GM23338 (cell line): Measurements from ENCODE around the gene SEZ6L. TPM values are rescaled to one million over a fixed set of nuclear protein-coding genes. Genes with fewer than 3 reads are reported as not detected.

Source experiments
- ATAC-seq: fragments of 200-7000 bp; cut with Tn5 transposase; 3 replicates; pipeline ENCODE4 v1.9.1; 2020
- DNase-seq: peaks from one replicate; pipeline ENCODE4 v3.0.0-alpha.2; 2015; ENCODE audit warnings: low spot score
- H2AFZ ChIP-seq: fragments of 200-600 bp; sonication (generic); 2 replicates; pipeline ENCODE4 v1.8.0; 2016; ENCODE audit warnings: antibody characterized with exemption, mild to moderate bottlenecking, moderate library complexity
- H3F3A ChIP-seq: fragments of 200-600 bp; sonication (generic); replicated peaks from 2 replicates; pipeline ENCODE4 v1.8.0; 2017; ENCODE audit warnings: antibody characterized with exemption, mixed run types, low read depth
- H3K27ac ChIP-seq: fragments of 200-600 bp; sonication (generic); 2 replicates; pipeline ENCODE4 v1.6.1; 2016; ENCODE audit warnings: low read depth
- H3K27me3 ChIP-seq: fragments of 200-600 bp; sonication (generic); 2 replicates; pipeline ENCODE4 v1.8.0; 2016; ENCODE audit warnings: mild to moderate bottlenecking, mixed run types, moderate library complexity; ENCODE audit not compliant: insufficient read depth
- H3K36me3 ChIP-seq: fragments of 200-600 bp; sonication (generic); 2 replicates; pipeline ENCODE4 v1.8.0; 2016; ENCODE audit warnings: mild to moderate bottlenecking; ENCODE audit not compliant: insufficient read depth
- H3K4me1 ChIP-seq: fragments of 200-600 bp; sonication (generic); 2 replicates; pipeline ENCODE4 v1.8.0; 2016; ENCODE audit warnings: mild to moderate bottlenecking, moderate library complexity; ENCODE audit not compliant: insufficient read depth
- H3K4me2 ChIP-seq: fragments of 200-600 bp; sonication (generic); 2 replicates; pipeline ENCODE4 v1.7.1; 2017; ENCODE audit warnings: mixed run types
- H3K4me3 ChIP-seq: fragments of 200-600 bp; sonication (generic); 2 replicates; pipeline ENCODE4 v1.6.1; 2016; ENCODE audit warnings: mixed run types
- H3K79me2 ChIP-seq: fragments of 200-600 bp; sonication (generic); replicated peaks from 2 replicates; pipeline ENCODE4 v1.8.0; 2017; ENCODE audit warnings: mild to moderate bottlenecking; ENCODE audit not compliant: insufficient read depth
- H3K9me2 ChIP-seq: fragments of 200-600 bp; sonication (generic); 2 replicates; pipeline ENCODE4 v1.8.0; 2017; ENCODE audit not compliant: insufficient read depth
- H4K20me1 ChIP-seq: fragments of 200-600 bp; sonication (generic); replicated peaks from 2 replicates; pipeline ENCODE4 v1.8.0; 2017; ENCODE audit warnings: mild to moderate bottlenecking; ENCODE audit not compliant: insufficient read depth
- H3K27ac Mint-ChIP-seq: 2 replicates; pipeline ENCODE4 v1.8.0; 2020; ENCODE audit warnings: inconsistent platforms, mild to moderate bottlenecking, moderate library complexity, mixed read lengths
- H3K27me3 Mint-ChIP-seq: 3 replicates; pipeline ENCODE4 v1.8.0; 2022; ENCODE audit warnings: low read depth, mild to moderate bottlenecking, moderate library complexity, mixed read lengths, inconsistent platforms; ENCODE audit not compliant: insufficient read depth, poor library complexity
- H3K36me3 Mint-ChIP-seq: 3 replicates; pipeline ENCODE4 v1.8.0; 2021; ENCODE audit warnings: low read depth, mild to moderate bottlenecking, inconsistent platforms, moderate library complexity, mixed read lengths
- H3K4me1 Mint-ChIP-seq: 3 replicates; pipeline ENCODE4 v1.8.0; 2020; ENCODE audit warnings: mild to moderate bottlenecking, inconsistent platforms, mixed read lengths
- H3K4me3 Mint-ChIP-seq: 3 replicates; pipeline ENCODE4 v1.8.0; 2021; ENCODE audit warnings: moderate library complexity, mild to moderate bottlenecking, inconsistent platforms, mixed read lengths
- H3K9me3 Mint-ChIP-seq: 3 replicates; pipeline ENCODE4 v1.8.0; 2020; ENCODE audit warnings: moderate library complexity, mild to moderate bottlenecking, inconsistent platforms, mixed read lengths
- CREB1 ChIP-seq: fragments of 250-450 bp; sonication (Bioruptor Pico); IDR thresholded peaks from 2 replicates; pipeline ENCODE4 v1.5.0; 2020; ENCODE audit warnings: low read depth, mild to moderate bottlenecking, moderate library complexity
- CTCF ChIP-seq, 2 experiments: fragments of 200-600 bp in 1 of 2; sonication (generic) in 1 of 2; conservative IDR thresholded peaks; 2 replicates each; pipeline versions ENCODE4 v1.5.1 to v1.6.1; 2016 to 2017; ENCODE audit warnings: antibody characterized with exemption in 2 of 2, low read depth in 2 of 2, mild to moderate bottlenecking in 2 of 2, moderate library complexity in 1 of 2
- ETS1 ChIP-seq: IDR thresholded peaks from 2 replicates; pipeline ENCODE4 v1.6.1; 2016; ENCODE audit warnings: antibody characterized with exemption
- EZH2 ChIP-seq: fragments of 200-600 bp; sonication (generic); IDR thresholded peaks from one replicate; pipeline ENCODE4 v1.8.0; 2017; ENCODE audit warnings: antibody characterized with exemption, mild to moderate bottlenecking, low read depth; ENCODE audit not compliant: unreplicated experiment
- EZH2phosphoT487 ChIP-seq: fragments of 200-600 bp; sonication (generic); IDR thresholded peaks from one replicate; pipeline ENCODE4 v1.8.1; 2018; ENCODE audit warnings: antibody characterized with exemption; ENCODE audit not compliant: unreplicated experiment
- JUNB ChIP-seq: IDR thresholded peaks from one replicate; pipeline ENCODE4 v1.6.1; 2016; ENCODE audit warnings: antibody characterized with exemption; ENCODE audit not compliant: unreplicated experiment
- NANOG ChIP-seq: IDR thresholded peaks from 2 replicates; pipeline ENCODE4 v1.6.1; 2016; ENCODE audit warnings: antibody characterized with exemption, borderline replicate concordance
- POLR2AphosphoS5 ChIP-seq: IDR thresholded peaks from 2 replicates; pipeline ENCODE4 v1.6.1; 2016; ENCODE audit warnings: antibody characterized with exemption, low read depth
- REST ChIP-seq: IDR thresholded peaks from one replicate; pipeline ENCODE4 v1.6.1; 2018; ENCODE audit warnings: antibody characterized with exemption; ENCODE audit not compliant: unreplicated experiment
- STAT1 ChIP-seq: IDR thresholded peaks from one replicate; pipeline ENCODE4 v1.6.1; 2016; ENCODE audit warnings: antibody characterized with exemption; ENCODE audit not compliant: unreplicated experiment
- ZNF114 ChIP-seq: fragments of 250-450 bp; sonication (Bioruptor Pico); IDR thresholded peaks from 2 replicates; pipeline ENCODE4 v1.5.0; 2020; ENCODE audit warnings: mild to moderate bottlenecking, moderate library complexity
- ZNF331 ChIP-seq: fragments of 250-450 bp; sonication (Bioruptor Pico); IDR thresholded peaks from 2 replicates; pipeline ENCODE4 v1.5.0; 2020; ENCODE audit warnings: low read depth, mild to moderate bottlenecking, moderate library complexity
- polyA plus RNA-seq: library from polyadenylated mRNA; unstranded; fragments of >200 nt; fragmentation: Nextera tagmentation; extraction: Ambion mirVana; gene quantifications from 2 replicates; pipeline ENCODE4 v1.2.1, GENCODE V29; 2016
- total RNA-seq: library from RNA; depleted of rRNA; stranded (reverse); fragments of >200 nt; shearing (Covaris generic); gene quantifications from 2 replicates; pipeline ENCODE4 v1.2.3, GENCODE V29; 2014

The SEZ6L gene
- total and polyA plus RNA-seq, 2 experiments from 2014 or later = 0.13 to 0.24 TPM

- no peak overlapping the region for H3K4me3 Mint-ChIP-seq
- Histone ChIP-seq H3F3A (no peaks in the 10 kb centered on the region), H3K36me3 (no peaks in the 10 kb centered on the region), H3K79me2 (no peaks in the 10 kb centered on the region), H3K4me2 (no peak overlapping the region), H2AFZ (no peak overlapping the region), H3K27me3 (no peaks in the 10 kb centered on the region), H3K9me2 (peaks cover 5% of the 10 kb centered on the region; the same call in 1 of the 2 replicates), H3K4me1 (no peaks in the 10 kb centered on the region), H3K4me3 (no peak overlapping the region), H4K20me1 (no peaks in the 10 kb centered on the region), H3K27ac (no peak overlapping the region)
- ATAC-seq (peak; percentile 79), DNase-seq (peak; percentile 34)
- H3K9me3 Mint-ChIP-seq = no peaks in the 10 kb centered on the region
- no peak for TF ChIP-seq EZH2
- TF ChIP-seq CTCF (conservative IDR thresholded peaks at IDR 0.05; ENCODE audit: low read depth in 2 of 2) = peak; percentile 21 to 27; a peak in 3 of 4 replicates
- H3K36me3 Mint-ChIP-seq = no peaks in the 10 kb centered on the region
- H3K27ac Mint-ChIP-seq = no peak overlapping the region
- H3K27me3 Mint-ChIP-seq = peaks cover 2% of the 10 kb centered on the region
- H3K4me1 Mint-ChIP-seq = no peaks in the 10 kb centered on the region; the same call in 2 of the 3 replicates
These were observed 30.4 kb downstream of the SEZ6L start for GRCh38 chr22:26199665-26200064.

GRCh38 chr22:26202280-26202924 lies 33.1 kb downstream of the SEZ6L start:
- Mint-ChIP-seq H3K27ac (no peak overlapping the region), H3K4me1 (no peaks in the 10 kb centered on the region; the same call in 2 of the 3 replicates)
- ATAC-seq = no peak

More at GRCh38 chr22:26202280-26202924, 33.1 kb downstream of the SEZ6L start:
- Histone ChIP-seq H3K79me2 (no peaks in the 10 kb centered on the region), H3K27ac (no peak overlapping the region), H3K36me3 (no peaks in the 10 kb centered on the region), H3K9me2 (peaks cover 5% of the 10 kb centered on the region; the same call in 1 of the 2 replicates), H3K4me2 (no peak overlapping the region), H3F3A (no peaks in the 10 kb centered on the region), H3K4me3 (no peak overlapping the region), H4K20me1 (no peaks in the 10 kb centered on the region), H3K4me1 (no peaks in the 10 kb centered on the region), H3K27me3 (no peaks in the 10 kb centered on the region), H2AFZ (no peak overlapping the region)
- H3K27me3 Mint-ChIP-seq = peaks cover 2% of the 10 kb centered on the region
- no peaks in the 10 kb centered on the region for H3K36me3 Mint-ChIP-seq
- no peak overlapping the region for H3K4me3 Mint-ChIP-seq
- DNase-seq = no peak
- TF ChIP-seq ZNF114 (CRISPR knock-in tag) (no peak), CREB1 (CRISPR knock-in tag) (no peak), POLR2AphosphoS5 (no peak), REST (no peak), ETS1 (no peak), NANOG (no peak), ZNF331 (no peak), CTCF (conservative IDR thresholded peaks at IDR 0.05; ENCODE audit: low read depth in 2 of 2) (no peak), EZH2 (no peak), STAT1 (no peak), EZH2phosphoT487 (no peak), JUNB (no peak)
- no peaks in the 10 kb centered on the region for H3K9me3 Mint-ChIP-seq
